NCI-H446 (cell line): ENCODE results near the gene LMOD3.

Source experiments
- DNase-seq, 2 experiments: peaks; one replicate each; lab custom pipeline; 2025; lab: John Stamatoyannopoulos, UW

Gene LMOD3

GRCh38 chr3:69058180-69058946 is 64.0 kb downstream of the LMOD3 start:
- DNase-seq, result no peak
